ENCODE data around the gene CRCP. TPM values are rescaled to one million over a fixed set of nuclear protein-coding genes. Genes with fewer than 3 reads are reported as not detected.

The CRCP gene
- total RNA-seq, 2 donors from 2014 or later: 17.4 to 19.1 TPM

- DNase-seq: no peak
- Histone ChIP-seq H3K27ac (no peak overlapping the region), H3K9me3 (no peaks in the 10 kb centered on the region), H3K36me3 (replicated peaks in 1 of 2; ENCODE audit: insufficient read depth in 1 of 2, low read depth in 2 of 2) (no peaks in the 10 kb centered on the region), H3K4me1 (no peaks in the 10 kb centered on the region), H3K4me3 (no peak overlapping the region), H3K27me3 (no peaks in the 10 kb centered on the region)
- TF ChIP-seq CTCF (IDR thresholded peaks at IDR 0.05) (no peak), POLR2A (IDR thresholded peaks at IDR 0.05) (no peak)
- intact Hi-C loops (cut with DNase I): no loop called here
- no peak for ATAC-seq
- WGBS, 2 donors: 81 to 100% methylated on average over 2 of the region's 2 CpGs
These were observed 67.2 kb downstream of the CRCP start for GRCh38 chr7:66181845-66182244.

DNA sequence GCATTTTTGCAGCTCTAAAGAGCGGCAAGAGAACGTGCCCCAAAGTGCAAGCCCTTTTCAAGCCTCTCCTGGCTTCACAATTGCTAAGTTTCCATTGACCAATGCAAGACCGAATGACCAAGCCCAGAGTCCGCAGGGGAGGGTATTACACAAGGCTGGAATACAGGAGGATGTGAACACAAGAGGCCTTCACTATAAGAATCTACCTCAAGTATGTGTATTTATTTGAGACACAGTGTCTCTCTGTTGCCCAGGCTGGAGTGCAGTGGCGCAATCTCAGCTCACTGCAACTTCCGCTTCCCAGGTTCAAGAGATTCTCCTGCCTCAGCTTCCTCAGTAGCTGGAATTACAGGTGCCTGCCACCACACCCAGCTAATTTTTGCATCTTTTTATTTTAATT is 68.3 kb downstream of the CRCP start:
- no peak for TF ChIP-seq POLR2A (IDR thresholded peaks at IDR 0.05)
- no peak for TF ChIP-seq CTCF (IDR thresholded peaks at IDR 0.05)
- H3K27ac ChIP-seq: no peak overlapping the region
- 92 to 97% methylated on average over 4 to 6 of the region's 6 CpGs for WGBS, 2 donors
- H3K27me3 ChIP-seq: no peaks in the 10 kb centered on the region
- H3K9me3 ChIP-seq: no peaks in the 10 kb centered on the region
- ATAC-seq (no peak), DNase-seq (no peak)
- no peaks in the 10 kb centered on the region for H3K4me1 ChIP-seq
- no peaks in the 10 kb centered on the region for H3K36me3 ChIP-seq (replicated peaks in 1 of 2; ENCODE audit: insufficient read depth in 1 of 2, low read depth in 2 of 2)
- intact Hi-C loops (cut with DNase I): no loop called here
- H3K4me3 ChIP-seq: no peak overlapping the region

GRCh38 chr7:66183700-66184099 is 69.1 kb downstream of the CRCP start:
- no peaks in the 10 kb centered on the region for H3K27me3 ChIP-seq
- ATAC-seq (peak; percentile 68), DNase-seq (peak in 1 of 4 donors; percentile 12)
- intact Hi-C loops (cut with DNase I): no loop called here
- TF ChIP-seq POLR2A (IDR thresholded peaks at IDR 0.05) (no peak), CTCF (IDR thresholded peaks at IDR 0.05) (no peak)
- H3K4me1 ChIP-seq: no peaks in the 10 kb centered on the region
- WGBS, 2 donors: 70 to 78% methylated on average over 2 of the region's 2 CpGs
- no peak overlapping the region for H3K4me3 ChIP-seq
- H3K27ac ChIP-seq: no peak overlapping the region
- no peaks in the 10 kb centered on the region for H3K9me3 ChIP-seq
- H3K36me3 ChIP-seq (replicated peaks in 1 of 2; ENCODE audit: insufficient read depth in 1 of 2, low read depth in 2 of 2): no peaks in the 10 kb centered on the region

DNA sequence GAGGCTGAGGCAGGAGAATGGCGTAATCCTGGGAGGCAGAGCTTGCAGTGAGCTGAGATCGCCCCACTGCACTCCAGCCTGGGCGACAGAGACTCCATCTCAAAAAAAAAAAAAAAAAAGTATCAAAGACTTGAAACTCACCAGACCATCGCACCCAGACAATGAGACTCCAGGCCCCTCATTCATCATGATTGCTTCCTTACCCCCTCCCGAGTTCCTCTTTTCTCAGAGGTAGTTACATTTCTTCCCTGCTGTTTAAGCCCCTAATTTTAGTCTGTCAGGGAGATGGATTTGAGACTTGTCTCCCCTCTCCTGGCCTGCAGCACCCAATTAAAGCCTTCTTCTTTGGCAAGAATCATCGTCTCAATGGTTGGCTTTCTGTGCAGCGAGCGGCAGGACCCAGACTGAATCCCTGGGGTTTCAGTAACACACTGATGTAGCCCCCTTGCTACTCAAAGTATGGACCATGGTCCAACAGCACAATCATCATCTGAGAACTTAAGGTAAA is 71.1 kb downstream of the CRCP start:
- ATAC-seq (no peak), DNase-seq (no peak)
- H3K36me3 ChIP-seq (replicated peaks in 1 of 2; ENCODE audit: insufficient read depth in 1 of 2, low read depth in 2 of 2): no peaks in the 10 kb centered on the region
- intact Hi-C loops (cut with DNase I): no loop called here
- H3K4me3 ChIP-seq: no peak overlapping the region
- H3K4me1 ChIP-seq: peaks cover 10% of the 10 kb centered on the region
- H3K27me3 ChIP-seq: no peaks in the 10 kb centered on the region
- no peak overlapping the region for H3K27ac ChIP-seq
- TF ChIP-seq POLR2A (IDR thresholded peaks at IDR 0.05): no peak
- H3K9me3 ChIP-seq: no peaks in the 10 kb centered on the region
- WGBS, 2 donors: 89 to 94% methylated on average over 8 of the region's 8 CpGs

- WGBS, 2 donors: 87 to 90% methylated on average over 4 of the region's 4 CpGs
- DNase-seq (no peak), ATAC-seq (no peak)
- no peak overlapping the region for H3K27ac ChIP-seq
- no peaks in the 10 kb centered on the region for H3K9me3 ChIP-seq
- intact Hi-C loops (cut with DNase I): no loop called here
- H3K36me3 ChIP-seq (replicated peaks in 1 of 2; ENCODE audit: insufficient read depth in 1 of 2, low read depth in 2 of 2): no peaks in the 10 kb centered on the region
- H3K4me1 ChIP-seq: peaks cover 10% of the 10 kb centered on the region
- H3K4me3 ChIP-seq: no peak overlapping the region
- H3K27me3 ChIP-seq: no peaks in the 10 kb centered on the region
- no peak for TF ChIP-seq CTCF (IDR thresholded peaks at IDR 0.05)
These were observed 72.3 kb downstream of the CRCP start for GRCh38 chr7:66186991-66187390.

Measured in body of pancreas (tissue), 4 donors.